ENCODE measurements around the gene LGR5.

LGR5 gene

GRCh38 chr12:71605039-71605438, 165.4 kb downstream of the LGR5 start:
- DNase-seq: no peak

- DNase-seq: no peak
These were observed 168.1 kb downstream of the LGR5 start for GRCh38 chr12:71607494-71608330.

- peak in 2 of 3 donors; percentile 39 to 41 for DNase-seq
These were observed 170.6 kb downstream of the LGR5 start for GRCh38 chr12:71610031-71610795.

GRCh38 chr12:71621938-71622337, 182.3 kb downstream of the LGR5 start:
- DNase-seq: no peak

- no peak for DNase-seq
These were observed 185.9 kb downstream of the LGR5 start for GRCh38 chr12:71625476-71625875.

GRCh38 chr12:71626098-71626497, 186.5 kb downstream of the LGR5 start:
- DNase-seq: peak; percentile 29 to 54 (median 46)

- DNase-seq: no peak
These were observed 187.2 kb downstream of the LGR5 start for GRCh38 chr12:71626768-71627167.

- DNase-seq: no peak
These were observed 187.9 kb downstream of the LGR5 start for GRCh38 chr12:71627438-71628002.

Data from suppressor macrophage treated with lipopolysaccharide for 1 hour (primary cell).